Coronary artery (tissue), 2 donors: ENCODE results near the gene SLC30A1.

Experiments used
- DNase-seq: peaks from one replicate; pipeline ENCODE4 v3.0.0-alpha.2; 2017; ENCODE audit warnings: low spot score
- H3K27ac ChIP-seq, 2 donors: fragments of 200-600 bp; sonication (generic); one replicate each; pipeline ENCODE4 v1.5.1; 2016 to 2019
- H3K4me3 ChIP-seq: fragments of 200-600 bp; sonication (generic); 2 replicates; pipeline ENCODE4 v1.5.1; 2016; ENCODE audit warnings: mild to moderate bottlenecking, moderate library complexity
- TF ChIP-seq, protein P1 (sequence below): fragments of 200-600 bp; sonication (generic); IDR thresholded peaks from one replicate; pipeline ENCODE4 v1.5.1; 2019; ENCODE audit warnings: antibody characterized with exemption

The SLC30A1 gene

GRCh38 chr1:211591980-211592493 is 13.1 kb upstream of the SLC30A1 start:
- DNase-seq = no peak
- Histone ChIP-seq H3K4me3 (peak overlapping the region; percentile 35), H3K27ac (peak overlapping the region in 1 of 2 donors; percentile 83)
- TF ChIP-seq, protein P1, sequence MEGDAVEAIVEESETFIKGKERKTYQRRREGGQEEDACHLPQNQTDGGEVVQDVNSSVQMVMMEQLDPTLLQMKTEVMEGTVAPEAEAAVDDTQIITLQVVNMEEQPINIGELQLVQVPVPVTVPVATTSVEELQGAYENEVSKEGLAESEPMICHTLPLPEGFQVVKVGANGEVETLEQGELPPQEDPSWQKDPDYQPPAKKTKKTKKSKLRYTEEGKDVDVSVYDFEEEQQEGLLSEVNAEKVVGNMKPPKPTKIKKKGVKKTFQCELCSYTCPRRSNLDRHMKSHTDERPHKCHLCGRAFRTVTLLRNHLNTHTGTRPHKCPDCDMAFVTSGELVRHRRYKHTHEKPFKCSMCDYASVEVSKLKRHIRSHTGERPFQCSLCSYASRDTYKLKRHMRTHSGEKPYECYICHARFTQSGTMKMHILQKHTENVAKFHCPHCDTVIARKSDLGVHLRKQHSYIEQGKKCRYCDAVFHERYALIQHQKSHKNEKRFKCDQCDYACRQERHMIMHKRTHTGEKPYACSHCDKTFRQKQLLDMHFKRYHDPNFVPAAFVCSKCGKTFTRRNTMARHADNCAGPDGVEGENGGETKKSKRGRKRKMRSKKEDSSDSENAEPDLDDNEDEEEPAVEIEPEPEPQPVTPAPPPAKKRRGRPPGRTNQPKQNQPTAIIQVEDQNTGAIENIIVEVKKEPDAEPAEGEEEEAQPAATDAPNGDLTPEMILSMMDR = no peak

DNA sequence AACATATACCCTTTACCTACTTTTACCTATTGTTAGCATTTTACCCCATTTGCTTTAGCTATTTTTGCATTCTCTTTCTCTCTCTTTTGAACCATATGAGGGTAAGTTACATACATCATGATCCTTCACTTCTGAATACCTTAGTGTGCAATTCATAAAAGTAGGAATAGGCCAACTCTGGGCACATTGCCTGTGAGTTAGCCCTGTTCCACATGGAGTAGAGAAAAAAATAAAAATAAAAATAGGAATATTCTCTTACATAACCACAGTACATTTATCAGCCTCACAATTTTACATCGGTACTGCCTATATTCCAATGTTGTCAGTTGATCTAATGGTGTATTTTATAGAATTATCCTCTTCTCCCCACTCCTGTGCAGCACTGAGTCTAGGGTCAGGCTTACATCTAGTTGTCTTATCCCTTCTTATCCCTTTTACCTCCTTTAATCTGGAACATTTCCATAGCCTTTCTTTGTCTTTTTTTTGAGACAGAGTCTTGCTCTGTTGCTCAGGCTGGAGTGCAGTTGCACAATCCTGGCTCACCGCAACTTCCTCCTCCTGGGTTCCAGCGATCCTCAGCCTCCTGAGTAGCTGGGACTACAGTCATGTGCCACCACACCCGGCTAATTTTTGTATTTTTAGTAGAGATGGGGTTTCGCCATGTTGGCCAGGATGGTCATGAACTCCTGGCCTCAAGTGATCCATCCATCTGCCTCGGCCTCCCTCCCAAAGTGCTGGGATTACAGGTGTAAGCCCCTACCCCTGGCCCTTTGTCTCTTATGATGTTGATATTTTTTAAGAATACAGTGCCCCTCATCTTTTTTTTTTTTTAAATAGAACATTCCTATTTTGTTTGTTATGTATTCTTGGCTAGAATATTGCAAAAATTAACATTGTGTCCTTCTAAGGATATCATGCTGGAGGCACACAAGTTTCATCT is 11.1 kb upstream of the SLC30A1 start:
- peak overlapping the region; percentile 39 to 61 for H3K27ac ChIP-seq
- no peak overlapping the region for H3K4me3 ChIP-seq
- TF ChIP-seq, protein P1 = no peak
- no peak for DNase-seq

DNA sequence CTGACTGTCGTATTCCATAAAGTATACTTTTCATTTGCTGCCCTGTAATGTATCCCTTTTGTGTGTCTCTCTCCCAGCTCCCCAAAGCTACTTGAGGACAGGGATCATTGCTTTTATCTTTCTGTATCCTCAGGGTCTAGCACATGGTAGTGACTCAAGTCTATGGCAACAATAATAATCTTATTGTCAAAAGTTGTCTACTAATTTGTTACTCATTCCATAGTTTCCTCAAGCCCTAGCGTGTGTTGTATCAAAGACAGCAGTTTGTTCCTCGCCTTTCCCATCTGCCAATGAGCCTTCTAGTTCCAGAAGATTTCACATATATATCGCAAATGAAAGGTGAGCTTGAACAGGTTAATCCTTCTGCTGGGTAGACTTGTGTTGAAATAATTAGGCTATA is 9.8 kb upstream of the SLC30A1 start:
- TF ChIP-seq, protein P1 = no peak
- no peak for DNase-seq
- no peak overlapping the region for H3K4me3 ChIP-seq
- H3K27ac ChIP-seq = no peak overlapping the region

- H3K27ac ChIP-seq = no peak overlapping the region
- DNase-seq = no peak
These were observed 8.2 kb upstream of the SLC30A1 start for GRCh38 chr1:211587123-211587522.

DNA sequence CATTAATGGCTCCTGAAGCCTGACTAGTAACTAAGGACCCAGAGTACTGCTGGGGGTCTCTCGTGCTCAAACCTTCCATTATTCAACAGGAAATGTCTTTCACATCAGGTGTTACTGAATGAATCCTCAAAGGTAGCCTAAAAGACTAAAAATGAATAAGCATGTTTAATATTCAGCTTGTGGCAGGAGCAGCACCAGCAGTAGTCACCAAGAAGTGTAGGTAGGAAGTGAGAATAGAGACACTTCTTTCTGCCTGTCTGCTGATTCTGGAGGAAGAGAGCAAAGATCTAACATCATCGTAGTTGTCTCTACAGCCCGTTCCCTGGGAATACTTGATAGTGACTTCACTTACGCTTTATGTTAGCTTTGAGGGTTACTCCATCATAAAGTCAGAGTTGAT is 7.6 kb upstream of the SLC30A1 start:
- TF ChIP-seq, protein P1 = no peak
- H3K4me3 ChIP-seq = no peak overlapping the region
- DNase-seq = no peak
- H3K27ac ChIP-seq = no peak overlapping the region

More at GRCh38 chr1:211587123-211587522, 8.2 kb upstream of the SLC30A1 start:
- TF ChIP-seq, protein P1 = no peak
- no peak overlapping the region for H3K4me3 ChIP-seq

GRCh38 chr1:211583011-211583992 is 4.3 kb upstream of the SLC30A1 start:
- H3K4me3 ChIP-seq = no peak overlapping the region
- no peak overlapping the region for H3K27ac ChIP-seq
- TF ChIP-seq, protein P1 = no peak
- DNase-seq = no peak
